Stimulated activated naive B cell treated with anti-CD40 and anti-IgM and Interleukin-4, amounts not matched to agents 10 μg/mL and 1 μg/mL and 100 μg/mL, for 72 hours (primary cell): ENCODE data around the gene BDKRB2.

Experiments used
- ATAC-seq, 2 donors: fragments of 150-1000 bp; cut with Tn5 transposase; replicated peaks; 2 replicates each; pipeline ENCODE4 v1.10.0; 2021; ENCODE audit warnings: moderate library complexity in 1 of 2
- DNase-seq: peaks from one replicate; pipeline ENCODE4 v3.0.0; 2021
- H3K27ac Mint-ChIP-seq: one replicate; pipeline ENCODE4 v1.8.0; 2022; ENCODE audit warnings: mild to moderate bottlenecking, mixed read lengths
- H3K27me3 Mint-ChIP-seq, 2 donors: one replicate each; pipeline ENCODE4 v1.8.0; 2022; ENCODE audit warnings: mixed read lengths in 2 of 2
- H3K36me3 Mint-ChIP-seq, 2 donors: one replicate each; pipeline ENCODE4 v1.8.0; 2022; ENCODE audit warnings: mixed read lengths in 2 of 2, mild to moderate bottlenecking in 1 of 2
- H3K4me1 Mint-ChIP-seq, 2 donors: one replicate each; pipeline ENCODE4 v1.8.0; 2022; ENCODE audit warnings: mixed read lengths in 2 of 2, mild to moderate bottlenecking in 1 of 2
- H3K4me3 Mint-ChIP-seq, 2 donors: one replicate each; pipeline ENCODE4 v1.8.0; 2022; ENCODE audit warnings: mild to moderate bottlenecking in 2 of 2, mixed read lengths in 2 of 2, moderate library complexity in 1 of 2
- H3K9me3 Mint-ChIP-seq, 2 donors: one replicate each; pipeline ENCODE4 v1.8.0; 2022; ENCODE audit warnings: mixed read lengths in 2 of 2, mild to moderate bottlenecking in 1 of 2

The BDKRB2 gene

DNA sequence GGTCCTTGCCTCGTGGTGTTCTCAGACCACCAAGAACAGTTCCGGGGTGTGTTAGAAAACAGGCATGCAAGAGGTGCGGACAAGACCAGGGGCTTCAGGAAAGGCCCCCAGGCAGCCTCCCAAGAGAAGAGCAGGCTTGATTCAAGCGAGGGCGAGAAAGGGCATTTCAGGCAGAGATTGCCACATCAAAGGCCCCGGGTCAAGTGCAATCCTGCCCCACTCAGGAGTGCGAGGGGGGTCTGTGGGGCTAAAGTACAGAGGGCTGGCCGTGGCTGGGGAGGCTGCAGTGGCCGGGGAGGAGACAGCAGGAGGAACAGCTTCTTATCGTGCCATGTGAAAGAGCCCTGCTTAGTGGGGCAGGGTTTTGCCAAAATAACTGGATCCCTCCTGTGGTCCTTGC, 2.7 kb upstream of the BDKRB2 start:
- DNase-seq (no peak), ATAC-seq (no peak)
- H3K4me1 Mint-ChIP-seq, result peaks cover 21 to 34% of the 10 kb centered on the region in 2 donors
- no peak overlapping the region for H3K4me3 Mint-ChIP-seq
- peaks cover 52 to 62% of the 10 kb centered on the region in 2 donors for H3K27me3 Mint-ChIP-seq
- H3K36me3 Mint-ChIP-seq, result no peaks in the 10 kb centered on the region
- no peak overlapping the region for H3K27ac Mint-ChIP-seq
- H3K9me3 Mint-ChIP-seq, result no peaks in the 10 kb centered on the region

DNA sequence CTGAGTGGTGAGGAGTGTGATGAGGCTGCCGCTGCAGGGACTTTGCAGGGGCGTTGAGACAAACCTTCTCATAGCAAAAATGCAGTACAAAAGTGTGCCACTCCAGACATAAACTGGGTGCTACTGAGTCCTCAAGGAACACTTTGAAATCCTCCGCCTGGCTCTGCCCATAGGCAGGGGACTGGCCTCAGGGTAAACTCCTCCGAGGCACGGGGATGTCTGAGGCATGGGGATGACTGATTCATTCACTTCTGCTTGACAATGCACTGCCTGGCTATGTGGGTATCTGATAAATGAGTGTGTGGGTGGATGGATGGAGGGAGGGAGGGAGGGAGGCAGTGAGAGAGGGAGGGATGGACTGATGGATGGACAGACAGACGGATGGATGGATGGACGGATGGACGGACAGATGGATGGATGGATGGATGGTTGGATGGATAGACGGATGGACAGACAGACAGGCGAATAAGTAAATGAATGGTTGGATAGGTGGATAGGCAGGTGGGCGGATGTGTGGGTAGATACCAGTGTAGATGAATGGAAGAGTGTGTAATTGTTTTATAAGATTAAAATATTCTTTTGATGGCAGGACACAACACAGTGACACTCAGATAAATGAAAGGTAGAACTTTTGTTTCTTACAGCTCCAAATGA, 2.1 kb upstream of the BDKRB2 start:
- H3K9me3 Mint-ChIP-seq, result no peaks in the 10 kb centered on the region
- DNase-seq, result no peak
- no peaks in the 10 kb centered on the region for H3K36me3 Mint-ChIP-seq
- ATAC-seq, result no peak
- peaks cover 17 to 30% of the 10 kb centered on the region in 2 donors for H3K4me1 Mint-ChIP-seq
- H3K4me3 Mint-ChIP-seq, result no peak overlapping the region
- H3K27me3 Mint-ChIP-seq, result peaks cover 53 to 56% of the 10 kb centered on the region in 2 donors
- no peak overlapping the region for H3K27ac Mint-ChIP-seq

DNA sequence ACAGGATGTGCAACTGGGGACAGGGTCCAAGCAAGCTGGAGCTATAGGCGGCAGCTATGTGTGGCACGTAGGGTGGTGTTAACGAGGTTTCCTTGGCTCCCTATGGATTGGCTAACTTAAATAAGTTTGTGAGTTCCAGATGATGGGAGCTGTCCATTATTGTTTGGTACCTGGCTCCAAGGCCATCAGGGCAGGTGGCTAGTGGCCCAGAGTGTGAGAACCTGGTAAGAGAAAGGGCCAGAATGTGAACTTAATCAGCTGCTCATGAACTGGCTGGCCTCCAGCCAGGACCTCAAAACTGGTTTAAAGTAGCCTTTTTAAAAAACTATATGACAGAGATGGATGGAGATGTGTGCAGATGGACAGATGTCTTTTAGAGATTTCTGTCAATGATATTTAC, 1.5 kb upstream of the BDKRB2 start:
- Mint-ChIP-seq H3K27me3 (peaks cover 50 to 57% of the 10 kb centered on the region in 2 donors), H3K27ac (no peak overlapping the region), H3K4me1 (peaks cover 11 to 25% of the 10 kb centered on the region in 2 donors), H3K4me3 (no peak overlapping the region), H3K9me3 (no peaks in the 10 kb centered on the region), H3K36me3 (no peaks in the 10 kb centered on the region)
- ATAC-seq (no peak), DNase-seq (no peak)

DNA sequence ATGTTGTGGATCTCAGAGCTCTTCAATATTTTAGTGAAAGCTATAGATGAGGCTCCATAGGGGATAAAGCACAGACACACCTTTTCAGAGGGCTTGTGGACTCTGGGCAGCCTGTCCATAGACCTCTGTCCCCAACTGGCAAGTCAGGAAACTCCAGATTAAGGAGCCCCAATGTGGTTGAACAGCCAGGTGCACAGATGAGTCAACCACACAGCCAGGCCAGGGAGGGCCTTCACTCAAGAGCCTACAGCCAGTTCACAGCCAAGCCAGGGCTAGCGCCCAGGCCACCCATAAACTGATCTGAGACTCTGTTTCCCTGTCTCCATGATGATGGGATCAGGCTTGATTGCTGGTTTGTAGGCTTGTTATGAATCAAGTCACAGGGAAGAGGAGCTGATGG, 1.0 kb upstream of the BDKRB2 start:
- Mint-ChIP-seq H3K36me3 (no peaks in the 10 kb centered on the region), H3K27me3 (peaks cover 52 to 62% of the 10 kb centered on the region in 2 donors), H3K9me3 (no peaks in the 10 kb centered on the region), H3K4me1 (peaks cover 6 to 20% of the 10 kb centered on the region in 2 donors), H3K4me3 (no peak overlapping the region), H3K27ac (no peak overlapping the region)
- no peak for ATAC-seq
- DNase-seq, result no peak

DNA sequence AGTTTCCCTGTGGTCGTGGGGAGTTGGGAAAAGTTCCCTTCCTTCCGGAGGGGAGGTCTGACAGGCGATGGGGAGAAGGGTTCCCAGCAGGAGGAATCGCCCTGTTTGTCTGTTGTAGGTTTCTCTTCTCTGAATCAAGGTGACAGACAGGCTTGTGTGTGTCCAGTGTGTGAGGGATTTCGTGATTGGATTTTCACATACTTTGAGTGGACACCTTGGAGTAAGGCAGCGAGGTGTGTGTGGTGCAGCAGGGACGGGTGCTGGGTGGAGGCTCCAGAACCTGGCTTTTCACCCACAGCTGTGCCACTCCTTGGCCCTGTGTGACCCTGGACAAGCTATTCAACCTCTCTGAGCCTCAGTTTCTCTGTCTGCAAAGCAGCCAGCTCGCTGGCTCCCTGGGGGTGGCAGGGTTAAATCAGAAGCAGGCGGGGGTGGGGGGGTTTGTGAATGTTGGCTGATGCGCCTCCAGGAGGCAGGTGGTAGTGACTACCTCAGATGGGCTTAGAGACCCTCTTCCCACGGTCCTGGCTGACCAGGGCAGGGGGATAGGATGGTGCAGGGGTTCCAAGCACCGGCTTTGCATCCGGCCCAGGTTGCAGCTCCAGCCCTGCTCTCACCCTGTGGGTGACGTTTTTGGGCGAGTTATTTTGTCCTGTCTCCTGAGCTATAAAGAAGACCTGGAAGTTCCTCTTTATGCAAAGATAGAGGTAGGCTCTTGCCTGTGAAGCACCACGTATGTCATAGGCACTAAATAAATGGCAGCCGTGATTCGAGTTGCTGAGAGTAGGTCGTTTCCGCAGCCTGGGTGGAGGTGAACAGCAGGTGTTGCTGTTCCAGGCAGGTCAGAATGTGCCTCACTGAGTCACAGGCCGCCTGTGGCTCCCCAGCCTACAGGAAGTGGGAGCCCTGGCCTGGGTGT, 679 bp downstream of the BDKRB2 start:
- Mint-ChIP-seq H3K9me3 (no peaks in the 10 kb centered on the region), H3K36me3 (no peaks in the 10 kb centered on the region), H3K27me3 (peaks cover 49 to 76% of the 10 kb centered on the region in 2 donors), H3K4me1 (peaks cover 5 to 16% of the 10 kb centered on the region in 2 donors), H3K27ac (no peak overlapping the region), H3K4me3 (no peak overlapping the region)
- DNase-seq (no peak), ATAC-seq (peak; percentile 23 to 24)

DNA sequence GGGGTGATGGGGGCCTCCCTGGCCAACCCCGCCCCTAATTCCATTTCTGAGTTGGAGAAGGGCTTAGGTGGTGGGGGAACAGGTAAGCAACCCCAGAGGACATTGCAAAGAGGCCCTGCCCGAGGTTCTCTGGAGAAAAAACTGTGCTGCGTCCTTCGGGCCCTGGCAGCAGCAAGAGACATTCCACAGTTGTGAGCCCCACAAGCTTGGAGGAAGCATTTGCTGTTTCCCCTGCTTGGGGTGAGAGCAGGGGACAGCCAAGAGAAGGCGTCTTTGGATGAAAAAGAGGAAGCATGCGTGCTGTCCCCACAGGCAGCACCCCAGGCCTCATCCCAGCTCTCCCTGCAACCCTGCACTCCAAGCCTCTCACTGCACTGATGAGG, 1.3 kb downstream of the BDKRB2 start:
- Mint-ChIP-seq H3K36me3 (no peaks in the 10 kb centered on the region), H3K27ac (no peak overlapping the region), H3K4me1 (peaks cover 5 to 16% of the 10 kb centered on the region in 2 donors), H3K27me3 (peaks cover 49 to 74% of the 10 kb centered on the region in 2 donors), H3K9me3 (no peaks in the 10 kb centered on the region), H3K4me3 (no peak overlapping the region)
- DNase-seq (no peak), ATAC-seq (no peak)

DNA sequence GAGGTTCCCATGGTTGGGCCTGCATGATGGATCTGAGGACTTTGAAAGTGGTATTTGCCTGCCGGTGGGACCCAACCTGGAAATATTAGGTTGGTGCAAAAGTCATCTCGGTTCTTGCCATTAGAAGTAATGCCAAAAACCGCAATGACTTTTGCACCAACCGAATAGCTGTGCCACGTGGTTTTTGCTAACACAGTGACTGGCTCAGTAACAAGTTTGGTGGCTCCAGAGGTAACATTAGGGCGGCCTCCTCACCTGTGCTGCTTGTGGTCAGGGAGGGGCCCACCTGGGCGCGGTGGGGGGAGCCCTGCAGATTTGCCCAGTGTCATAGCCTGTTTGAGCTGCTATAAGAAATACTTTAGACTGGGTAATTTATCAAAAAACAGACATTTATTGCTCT, 1.8 kb downstream of the BDKRB2 start:
- H3K4me1 Mint-ChIP-seq, result peaks cover 5 to 16% of the 10 kb centered on the region in 2 donors
- H3K9me3 Mint-ChIP-seq, result peaks cover 0 to 3% of the 10 kb centered on the region in 2 donors
- H3K36me3 Mint-ChIP-seq, result no peaks in the 10 kb centered on the region
- no peak overlapping the region for H3K27ac Mint-ChIP-seq
- ATAC-seq (no peak), DNase-seq (no peak)
- H3K4me3 Mint-ChIP-seq, result no peak overlapping the region
- peaks cover 52 to 75% of the 10 kb centered on the region in 2 donors for H3K27me3 Mint-ChIP-seq

DNA sequence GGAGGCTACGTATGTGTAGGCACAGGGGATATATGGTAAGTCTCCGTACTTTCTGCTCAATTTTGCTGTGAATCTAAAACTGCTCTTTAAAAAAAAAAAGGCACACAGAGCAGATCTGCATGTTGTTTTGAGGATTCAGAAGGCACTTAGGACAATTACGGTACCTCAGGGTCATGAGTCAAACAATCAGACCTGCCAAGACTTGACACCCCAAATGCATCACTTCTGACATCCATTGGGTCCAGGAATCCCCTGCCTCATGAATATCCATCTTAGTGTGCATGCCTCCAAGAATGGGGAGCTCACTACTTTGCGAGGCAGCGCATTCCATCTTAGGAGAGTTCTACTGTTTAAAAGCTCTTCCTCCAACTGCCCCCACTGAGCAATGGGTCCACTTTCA, 3.0 kb downstream of the BDKRB2 start:
- peaks cover 6 to 7% of the 10 kb centered on the region in 2 donors for H3K9me3 Mint-ChIP-seq
- DNase-seq (no peak), ATAC-seq (no peak)
- no peaks in the 10 kb centered on the region for H3K36me3 Mint-ChIP-seq
- no peak overlapping the region for H3K4me3 Mint-ChIP-seq
- H3K27ac Mint-ChIP-seq, result no peak overlapping the region
- H3K4me1 Mint-ChIP-seq, result peaks cover 5 to 16% of the 10 kb centered on the region in 2 donors
- peaks cover 48 to 63% of the 10 kb centered on the region in 2 donors for H3K27me3 Mint-ChIP-seq

DNA sequence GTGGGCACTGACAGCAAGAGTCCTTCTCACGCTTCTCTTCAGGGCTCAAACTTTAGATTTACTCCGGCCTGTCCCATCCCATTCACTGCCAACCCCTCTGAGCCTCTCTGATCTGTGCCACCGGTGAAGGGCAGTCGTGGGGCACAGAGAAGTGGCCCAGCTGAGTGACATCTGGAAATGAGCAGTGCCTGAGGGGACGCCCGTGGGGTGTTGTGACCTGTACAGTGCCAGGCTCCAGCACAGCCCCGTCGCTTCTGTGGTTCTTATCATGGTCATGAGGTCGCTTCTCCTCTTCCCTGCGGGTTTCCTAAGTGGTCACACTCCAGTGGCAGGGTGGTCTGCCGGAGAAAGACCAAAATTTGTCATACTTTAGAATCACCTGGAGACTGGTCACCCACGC, 4.1 kb downstream of the BDKRB2 start:
- DNase-seq (no peak), ATAC-seq (no peak)
- Mint-ChIP-seq H3K36me3 (no peaks in the 10 kb centered on the region), H3K4me3 (no peak overlapping the region), H3K27me3 (peaks cover 45 to 57% of the 10 kb centered on the region in 2 donors), H3K4me1 (peaks cover 5 to 16% of the 10 kb centered on the region in 2 donors), H3K27ac (peak overlapping the region; percentile 42), H3K9me3 (peaks cover 6 to 7% of the 10 kb centered on the region in 2 donors)

DNA sequence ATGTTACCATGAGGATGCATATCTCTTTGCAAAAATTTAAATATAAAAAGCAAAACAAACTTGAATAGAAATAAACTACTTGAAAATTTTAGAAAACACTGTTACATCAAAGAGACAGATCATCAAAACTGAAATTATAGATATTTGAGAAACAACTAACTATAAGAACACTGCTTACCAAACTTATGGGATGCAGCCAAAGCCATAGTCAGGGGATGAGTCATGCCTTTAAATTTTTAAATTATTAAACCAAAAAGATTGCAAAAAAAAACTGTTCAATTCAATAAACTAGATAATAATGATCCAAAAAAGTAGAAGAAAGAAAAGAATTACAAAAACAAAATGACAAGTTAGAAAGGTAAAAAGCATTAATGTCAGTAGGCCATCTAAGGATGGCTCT, 7.5 kb downstream of the BDKRB2 start:
- Mint-ChIP-seq H3K4me3 (no peak overlapping the region), H3K27me3 (peaks cover 31 to 57% of the 10 kb centered on the region in 2 donors), H3K27ac (no peak overlapping the region), H3K4me1 (no peaks in the 10 kb centered on the region), H3K9me3 (peaks cover 6 to 7% of the 10 kb centered on the region in 2 donors), H3K36me3 (no peaks in the 10 kb centered on the region)
- no peak for DNase-seq
- no peak for ATAC-seq

DNA sequence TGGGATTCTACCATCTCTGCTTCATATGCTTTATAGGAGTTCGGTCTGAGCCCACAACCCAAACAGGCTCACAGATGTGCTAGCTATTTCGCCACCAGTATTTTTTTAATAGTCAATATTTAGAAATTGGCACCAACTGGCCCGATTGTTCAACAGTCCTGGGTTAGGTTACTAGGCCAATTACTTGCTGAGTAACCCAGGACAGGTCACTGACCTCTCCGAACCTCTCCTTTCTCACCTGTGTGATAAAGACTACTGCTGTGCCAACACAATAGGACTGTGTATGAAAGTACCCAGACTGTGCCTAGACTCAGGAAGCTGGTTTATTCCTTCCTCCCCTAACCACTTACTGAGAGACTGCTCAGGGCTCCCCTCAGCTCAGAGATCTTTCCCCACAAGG, 8.3 kb downstream of the BDKRB2 start:
- DNase-seq (no peak), ATAC-seq (no peak)
- H3K4me1 Mint-ChIP-seq, result no peaks in the 10 kb centered on the region
- H3K27ac Mint-ChIP-seq, result no peak overlapping the region
- H3K27me3 Mint-ChIP-seq, result peaks cover 27 to 55% of the 10 kb centered on the region in 2 donors
- no peaks in the 10 kb centered on the region for H3K36me3 Mint-ChIP-seq
- peaks cover 6 to 7% of the 10 kb centered on the region in 2 donors for H3K9me3 Mint-ChIP-seq
- H3K4me3 Mint-ChIP-seq, result no peak overlapping the region

DNA sequence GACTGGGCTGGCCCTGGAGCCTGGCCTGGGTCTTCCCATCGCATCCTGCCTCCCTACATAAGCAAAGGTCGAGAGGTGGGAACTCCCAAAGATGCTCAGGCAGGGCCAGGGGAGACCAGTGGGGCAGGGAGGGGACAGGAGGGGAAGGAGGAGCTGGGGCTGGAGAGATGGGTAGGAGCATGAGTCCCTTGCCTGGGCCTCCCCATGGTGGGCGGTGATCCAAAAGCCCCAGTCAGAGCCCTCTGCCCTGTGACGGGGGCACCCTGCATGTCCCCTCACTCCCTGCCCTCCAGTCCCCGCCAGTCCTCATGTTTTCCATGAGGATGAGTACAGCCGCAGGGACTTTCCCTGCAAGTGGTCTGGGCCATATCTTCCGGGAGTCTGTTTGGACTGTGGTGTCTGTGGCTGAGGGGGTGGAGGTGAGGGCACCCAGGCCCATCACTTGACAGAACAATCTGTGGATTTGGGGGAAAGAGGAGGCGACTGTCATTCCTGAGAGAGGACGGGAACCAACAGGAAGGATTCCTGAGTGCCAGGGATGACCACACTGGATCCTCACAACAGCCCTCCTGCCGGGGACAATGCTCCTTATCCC, 9.3 kb downstream of the BDKRB2 start:
- H3K27ac Mint-ChIP-seq, result no peak overlapping the region
- H3K9me3 Mint-ChIP-seq, result peaks cover 6 to 7% of the 10 kb centered on the region in 2 donors
- DNase-seq, result no peak
- H3K4me3 Mint-ChIP-seq, result no peak overlapping the region
- no peak for ATAC-seq
- no peaks in the 10 kb centered on the region for H3K4me1 Mint-ChIP-seq
- no peaks in the 10 kb centered on the region for H3K36me3 Mint-ChIP-seq
- H3K27me3 Mint-ChIP-seq, result peaks cover 23 to 44% of the 10 kb centered on the region in 2 donors

DNA sequence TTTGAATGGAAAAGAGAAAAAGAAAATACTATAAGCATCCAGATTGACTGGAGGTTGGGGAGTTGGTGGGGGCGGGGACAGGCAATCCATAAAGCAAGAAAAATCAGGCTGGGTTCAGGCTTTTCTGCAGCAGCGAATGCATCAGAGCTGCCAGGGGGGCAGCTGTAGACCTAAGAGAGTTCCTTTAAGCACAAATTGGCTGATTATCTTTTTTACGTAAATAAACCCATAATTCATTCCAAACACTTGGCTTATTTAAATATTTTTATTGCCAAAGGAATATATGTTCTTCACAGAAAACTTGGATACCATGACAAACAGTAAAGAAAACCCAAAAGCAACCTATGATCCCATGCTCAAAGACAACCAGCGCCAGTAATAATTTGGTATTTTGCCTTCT, 10.2 kb downstream of the BDKRB2 start:
- Mint-ChIP-seq H3K4me3 (no peak overlapping the region), H3K27me3 (peaks cover 27 to 38% of the 10 kb centered on the region in 2 donors), H3K27ac (no peak overlapping the region), H3K4me1 (no peaks in the 10 kb centered on the region), H3K36me3 (no peaks in the 10 kb centered on the region), H3K9me3 (peaks cover 6 to 7% of the 10 kb centered on the region in 2 donors)
- ATAC-seq (no peak), DNase-seq (no peak)

DNA sequence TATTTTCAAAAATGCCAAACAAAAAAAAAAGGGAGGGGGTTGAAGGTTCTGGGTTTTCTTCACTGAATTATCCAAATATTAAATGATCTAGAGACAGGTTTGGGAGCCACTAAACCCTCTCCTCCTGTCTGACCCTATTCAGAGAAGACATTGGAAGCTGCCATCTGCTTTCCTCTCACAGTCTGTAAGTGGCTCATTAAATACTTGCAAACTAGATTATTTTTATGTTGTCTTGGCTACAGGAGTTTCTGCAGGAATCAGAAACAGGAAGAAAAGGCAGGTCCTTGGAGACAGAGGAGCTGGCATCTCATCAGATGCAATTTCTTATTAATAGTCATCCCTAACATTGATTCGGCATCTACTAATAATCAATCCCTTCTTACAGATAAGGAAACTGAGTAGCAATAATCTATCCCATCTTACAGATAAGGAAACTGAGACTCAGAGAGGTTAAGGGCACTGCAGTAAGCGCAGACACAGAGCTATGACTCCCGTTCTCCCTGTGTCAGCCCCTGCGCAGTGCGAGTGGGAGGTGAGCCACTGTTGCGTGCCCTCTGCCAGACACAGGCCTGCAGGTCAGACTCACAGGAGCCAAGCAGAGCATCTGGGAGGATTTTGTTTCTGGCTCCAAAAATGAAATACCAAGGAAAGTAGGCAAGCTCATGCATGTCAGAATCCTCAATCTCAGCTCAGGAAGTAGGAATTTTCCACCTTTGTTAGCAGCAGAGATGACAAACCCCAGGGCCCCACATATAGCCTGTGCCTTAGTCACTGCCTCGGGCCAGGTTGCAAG, 11.0 kb downstream of the BDKRB2 start:
- Mint-ChIP-seq H3K4me3 (no peak overlapping the region), H3K36me3 (no peaks in the 10 kb centered on the region), H3K27me3 (peaks cover 30 to 38% of the 10 kb centered on the region in 2 donors), H3K4me1 (no peaks in the 10 kb centered on the region), H3K27ac (no peak overlapping the region), H3K9me3 (peaks cover 6 to 7% of the 10 kb centered on the region in 2 donors)
- DNase-seq, result no peak
- ATAC-seq, result no peak
